ENCODE data around the gene DYNLRB1.

Gene DYNLRB1

GRCh38 chr20:34585019-34585418 is 68.8 kb downstream of the DYNLRB1 start:
- no peak for TF ChIP-seq CTCF (conservative IDR thresholded peaks at IDR 0.05)

GRCh38 chr20:34586488-34587163 is 70.4 kb downstream of the DYNLRB1 start:
- no peak overlapping the region for H3K27ac ChIP-seq

More at GRCh38 chr20:34585019-34585418, 68.8 kb downstream of the DYNLRB1 start:
- H3K27ac ChIP-seq, result no peak overlapping the region

More at GRCh38 chr20:34586488-34587163, 70.4 kb downstream of the DYNLRB1 start:
- TF ChIP-seq CTCF (conservative IDR thresholded peaks at IDR 0.05), result no peak

Measured in VCaP (cell line).